Keratinocyte (primary cell): ENCODE results near the gene FUT4. TPM values are rescaled to one million over a fixed set of nuclear protein-coding genes. Genes with fewer than 3 reads are reported as not detected.

ENCODE experiments used
- DNase-seq: peaks from one replicate; pipeline ENCODE4 v3.0.0-alpha.2; 2011; ENCODE audit warnings: low read depth, missing footprints, low spot score
- FAIRE-seq: peaks from 2 replicates; lab custom pipeline; 2011; peaks lifted over from hg19 to GRCh38; lab: Jason Lieb, UNC
- H2AFZ ChIP-seq: 2 replicates; pipeline ENCODE4 v1.6.0; 2012; ENCODE audit warnings: low read length, control low read depth, inconsistent platforms; ENCODE audit not compliant: control insufficient read depth
- H3K27ac ChIP-seq: 2 replicates; pipeline ENCODE4 v1.5.1; 2011; ENCODE audit warnings: low read length; ENCODE audit not compliant: control insufficient read depth, insufficient read depth
- H3K27me3 ChIP-seq: 3 replicates; pipeline ENCODE4 v1.6.0; 2011; ENCODE audit warnings: low read length; ENCODE audit not compliant: control insufficient read depth, insufficient read depth; ENCODE audit errors: extremely low read depth
- H3K36me3 ChIP-seq, 2 experiments: 2 replicates in 1 of 2; 3 replicates in 1 of 2; pipeline ENCODE4 v1.5.1; 2011; ENCODE audit warnings: low read length in 2 of 2, mild to moderate bottlenecking in 1 of 2; ENCODE audit not compliant: control insufficient read depth in 2 of 2, insufficient read depth in 2 of 2; ENCODE audit errors: extremely low read depth in 1 of 2
- H3K4me1 ChIP-seq: 3 replicates; pipeline ENCODE4 v1.5.1; 2011; ENCODE audit warnings: low read length; ENCODE audit not compliant: control insufficient read depth, insufficient read depth; ENCODE audit errors: extremely low read depth
- H3K4me2 ChIP-seq: 3 replicates; pipeline ENCODE4 v1.6.0; 2011; ENCODE audit warnings: low read depth, low read length; ENCODE audit not compliant: control insufficient read depth, insufficient read depth; ENCODE audit errors: extremely low read depth
- H3K4me3 ChIP-seq, 3 experiments: fragments of 200-600 bp in 1 of 3; sonication (generic) in 1 of 3; 2 replicates in 2 of 3; 3 replicates in 1 of 3; pipeline ENCODE4 v1.5.1; 2011 to 2016; ENCODE audit warnings: low read length in 3 of 3, mild to moderate bottlenecking in 3 of 3, control low read depth in 2 of 3, inconsistent platforms in 1 of 3, low read depth in 1 of 3, mixed read lengths in 1 of 3, mixed run types in 1 of 3, moderate library complexity in 1 of 3; ENCODE audit not compliant: control insufficient read depth in 2 of 3, insufficient read depth in 2 of 3; ENCODE audit errors: extremely low read depth in 1 of 3
- H3K79me2 ChIP-seq: 2 replicates; pipeline ENCODE4 v1.6.0; 2012; ENCODE audit warnings: low read length; ENCODE audit not compliant: control insufficient read depth, insufficient read depth
- H3K9ac ChIP-seq: 3 replicates; pipeline ENCODE4 v1.6.0; 2011; ENCODE audit warnings: low read length; ENCODE audit not compliant: control insufficient read depth, insufficient read depth; ENCODE audit errors: extremely low read depth
- H3K9me1 ChIP-seq: 3 replicates; pipeline ENCODE4 v1.6.0; 2011; ENCODE audit warnings: low read length; ENCODE audit not compliant: control insufficient read depth, insufficient read depth; ENCODE audit errors: extremely low read depth
- H3K9me3 ChIP-seq: 2 replicates; pipeline ENCODE4 v1.5.1; 2012; ENCODE audit warnings: low read depth, low read length; ENCODE audit not compliant: control insufficient read depth
- H4K20me1 ChIP-seq: 3 replicates; pipeline ENCODE4 v1.6.0; 2011; ENCODE audit warnings: low read length; ENCODE audit not compliant: control insufficient read depth, insufficient read depth; ENCODE audit errors: extremely low read depth
- CTCF ChIP-seq, 3 experiments: IDR thresholded peaks in 1 of 3; conservative IDR thresholded peaks in 1 of 3; optimal IDR thresholded peaks in 1 of 3; 2 replicates in 2 of 3; 3 replicates in 1 of 3; pipeline versions ENCODE3 to v1.5.1; 2011; ENCODE audit warnings: low read length in 3 of 3, mild to moderate bottlenecking in 3 of 3, moderate library complexity in 2 of 3, control low read depth in 1 of 3, inconsistent platforms in 1 of 3; ENCODE audit not compliant: insufficient read depth in 2 of 3; ENCODE audit errors: extremely low read depth in 1 of 3
- EZH2 ChIP-seq: IDR thresholded peaks from one replicate; pipeline ENCODE4 v1.6.1; 2012; ENCODE audit warnings: inconsistent platforms, mild to moderate bottlenecking, low read length, moderate library complexity
- dilution Hi-C: fragments of 300-500 bp; cut with MboI; formaldehyde crosslinking; loops from one replicate; pipeline ENCODE4 v1.7.0; 2020; ENCODE audit warnings: low sequenced_read_pairs; ENCODE audit not compliant: extremely low pct_ligation_motif_present
- polyA plus RNA-seq, 5 experiments: library from polyadenylated mRNA; depleted of rRNA in 3 of 5; stranded (reverse) in 3 of 5; stranded (forward) in 1 of 5; unstranded in 1 of 5; fragments of >200 nt; gene quantifications; 1 replicate in 1 of 5; 2 replicates in 3 of 5; 3 replicates in 1 of 5; pipeline versions ENCODE4 v1.2.1 to v1.2.3, GENCODE V29; 2011 to 2012; ENCODE audit warnings: missing spikeins in 2 of 5, low read depth in 1 of 5, low replicate concordance in 1 of 5

FUT4 gene
- polyA plus RNA-seq, 1 donor (not counting 4 experiments of a cell fraction or from before 2014, with no cell fraction given), result 0.39 TPM

GRCh38 chr11:94533206-94533605, 10.5 kb upstream of the FUT4 start:
- no peaks in the 10 kb centered on the region for H3K4me1 ChIP-seq
- H2AFZ ChIP-seq, result no peak overlapping the region
- H3K4me3 ChIP-seq, result no peak overlapping the region
- no peak overlapping the region for H3K27ac ChIP-seq
- no peak for FAIRE-seq
- no peaks in the 10 kb centered on the region for H3K27me3 ChIP-seq
- H3K9me3 ChIP-seq, result no peaks in the 10 kb centered on the region
- no peaks in the 10 kb centered on the region for H4K20me1 ChIP-seq
- H3K36me3 ChIP-seq, result no peaks in the 10 kb centered on the region
- H3K4me2 ChIP-seq, result no peak overlapping the region
- no peak for TF ChIP-seq CTCF (optimal IDR thresholded peaks at IDR 0.05 in 1 of 3, IDR thresholded peaks at IDR 0.05 in 1 of 3, conservative IDR thresholded peaks at IDR 0.05 in 1 of 3; ENCODE audit: extremely low read depth in 1 of 3, insufficient read depth in 2 of 3, low read length in 3 of 3)
- no peak for TF ChIP-seq EZH2
- dilution Hi-C loops, result no loop called here
- no peak overlapping the region for H3K9ac ChIP-seq
- no peaks in the 10 kb centered on the region for H3K79me2 ChIP-seq
- no peak for DNase-seq
- H3K9me1 ChIP-seq, result no peaks in the 10 kb centered on the region

DNA sequence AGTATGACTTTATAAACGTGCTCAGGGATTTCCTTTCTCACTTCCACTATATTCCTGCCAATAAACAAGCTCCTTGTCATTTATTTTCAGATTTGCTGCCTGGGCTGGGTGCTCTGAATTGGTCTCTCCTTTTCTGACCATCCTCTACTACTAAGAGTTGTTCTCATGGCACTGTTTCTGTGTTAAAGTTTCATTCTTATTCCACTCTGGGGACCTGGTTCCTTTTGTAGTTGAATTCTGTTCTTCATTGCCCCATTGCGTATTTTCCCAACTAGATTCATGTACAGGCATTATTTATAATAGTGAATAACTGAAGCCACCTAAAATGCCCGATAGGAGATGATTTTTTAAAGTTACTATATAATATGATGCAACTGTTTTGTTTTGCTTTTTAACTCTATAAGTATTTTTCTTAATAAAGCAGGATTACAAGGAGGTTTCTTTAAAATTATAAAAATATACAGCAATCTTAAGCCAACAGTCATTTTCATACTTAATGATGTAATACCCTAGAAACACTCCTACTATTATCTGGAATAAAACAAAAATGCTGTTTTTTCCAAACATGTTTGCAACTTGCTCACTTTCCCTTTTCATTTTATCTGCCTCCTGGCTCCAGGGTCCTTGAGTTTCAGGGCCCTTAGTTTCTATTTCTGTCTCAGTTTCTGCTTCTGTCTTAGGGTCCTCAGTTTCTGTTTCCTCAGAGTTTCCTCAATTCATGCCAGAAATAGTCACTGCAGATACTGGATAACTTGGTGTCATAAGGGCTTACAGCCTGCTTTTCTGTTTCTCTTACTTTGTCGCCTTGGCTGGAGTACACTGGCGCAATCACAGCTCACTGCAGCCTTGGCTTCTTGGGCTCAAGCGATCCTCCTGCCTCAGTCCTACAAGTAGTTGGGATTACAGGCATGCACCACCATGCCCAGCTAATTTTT, 9.8 kb upstream of the FUT4 start:
- Histone ChIP-seq H3K9ac (no peak overlapping the region), H3K27ac (no peak overlapping the region), H3K4me3 (no peak overlapping the region), H3K4me2 (no peak overlapping the region), H3K79me2 (no peaks in the 10 kb centered on the region), H2AFZ (no peak overlapping the region), H3K9me3 (no peaks in the 10 kb centered on the region), H3K36me3 (no peaks in the 10 kb centered on the region), H3K4me1 (no peaks in the 10 kb centered on the region), H4K20me1 (no peaks in the 10 kb centered on the region), H3K27me3 (no peaks in the 10 kb centered on the region), H3K9me1 (no peaks in the 10 kb centered on the region)
- no peak for TF ChIP-seq EZH2
- DNase-seq (no peak), FAIRE-seq (no peak)
- dilution Hi-C loops, result no loop called here
